NK-92 (cell line): ENCODE measurements around the gene CDC42BPG.
"Not testable (repeated sequence)": the region's sequence is repeated elsewhere in the genome, so short reads cannot be mapped to it uniquely, and the experiment has no call there.

Source experiments
- DNase-seq: peaks from one replicate; lab custom pipeline; 2025; ENCODE audit not compliant: unreplicated experiment; lab: John Stamatoyannopoulos, UW

The CDC42BPG gene

DNA sequence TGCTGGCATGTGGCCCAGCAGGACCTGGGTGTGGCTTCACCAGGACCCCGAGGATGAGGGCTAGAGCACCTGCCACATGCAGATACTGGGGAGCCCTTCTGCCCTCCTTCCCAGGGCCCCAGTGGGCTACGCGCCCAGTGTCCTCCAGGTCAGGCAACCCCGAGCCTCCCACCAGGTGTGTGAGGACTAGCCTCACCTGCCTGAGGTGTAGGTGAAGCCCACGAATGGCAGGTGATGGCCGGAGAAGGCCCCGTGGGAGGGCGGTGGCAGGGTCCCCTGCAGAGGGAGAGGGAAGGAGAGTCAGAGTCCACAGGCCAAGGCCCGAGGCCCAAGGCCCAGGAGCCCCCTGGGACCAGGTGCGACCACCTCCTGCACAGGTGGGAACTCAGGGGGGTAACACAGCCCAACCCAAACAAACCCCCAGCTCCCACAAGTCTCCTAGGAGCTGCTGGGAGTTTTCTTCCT lies 6.5 kb downstream of the CDC42BPG start:
- DNase-seq: no peak

DNA sequence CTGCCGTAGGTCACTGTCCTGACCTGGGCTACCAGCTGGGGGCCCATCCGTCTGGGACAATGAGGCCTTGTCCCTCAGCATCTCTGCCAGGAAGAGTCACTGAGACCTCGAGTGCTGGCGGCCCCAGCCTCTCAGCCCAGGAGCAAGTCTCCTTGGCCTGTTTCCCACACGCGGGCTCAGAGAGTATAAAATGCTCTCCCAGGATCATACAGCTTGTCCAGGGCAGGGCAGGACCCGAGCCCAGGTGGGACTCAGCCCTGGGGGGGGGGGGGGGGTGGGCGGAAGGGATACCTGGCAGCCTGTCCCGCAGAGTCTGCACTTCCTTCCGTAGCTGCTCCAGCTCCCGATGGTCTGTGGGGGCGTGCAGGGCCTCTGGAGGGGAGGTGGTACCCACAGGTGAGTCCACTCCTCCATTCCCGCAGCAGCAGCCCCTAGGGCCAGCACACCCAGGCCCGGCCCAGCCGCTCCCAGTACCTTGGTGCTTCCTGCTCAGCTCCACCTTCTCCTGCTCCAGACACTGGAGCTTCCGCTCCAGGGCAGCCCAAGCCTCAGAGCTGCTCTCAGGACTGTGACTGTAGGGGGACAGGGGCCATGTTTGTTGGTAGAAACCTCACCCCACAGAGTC lies 7.9 kb downstream of the CDC42BPG start:
- DNase-seq: no peak

DNA sequence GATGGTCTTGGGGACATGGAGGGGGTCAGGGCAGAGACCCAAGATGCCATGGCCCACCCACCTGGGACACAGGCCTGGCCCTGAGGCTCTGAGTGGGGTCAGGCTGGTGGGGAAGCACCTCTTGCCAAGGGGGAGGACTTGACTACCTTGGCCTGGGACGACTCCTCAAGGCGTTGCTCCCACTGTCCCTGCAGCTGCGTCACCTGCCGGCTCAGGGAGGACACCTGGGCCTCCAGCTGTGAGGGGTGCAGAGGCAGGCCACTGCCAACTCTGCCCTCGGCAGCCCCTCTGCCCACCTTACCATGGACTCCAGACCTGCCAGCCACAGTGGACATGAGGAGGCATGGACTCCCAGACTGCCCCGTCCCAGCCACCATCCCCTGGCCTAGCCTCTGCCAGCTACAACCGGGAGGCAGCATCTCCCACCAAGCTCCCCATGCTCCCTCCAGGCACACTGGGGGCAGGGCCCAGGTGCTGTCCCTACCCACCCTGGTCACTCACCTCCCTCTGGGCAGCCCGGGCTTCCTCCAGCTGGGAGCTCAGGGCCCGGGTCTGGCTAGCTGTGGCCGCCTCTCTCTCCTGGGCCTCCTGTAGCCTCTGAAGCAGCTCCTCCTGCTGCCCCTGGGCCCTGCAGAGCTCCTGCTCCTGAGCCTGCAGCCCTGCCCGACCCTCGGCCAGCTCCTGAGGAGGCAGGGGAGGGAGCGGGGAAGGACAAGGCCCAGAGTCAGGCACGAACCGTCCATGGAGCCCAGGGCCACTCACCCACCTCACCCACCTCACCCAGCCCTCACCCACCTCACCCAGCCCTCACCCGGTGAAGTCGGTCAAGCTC lies 8.6 kb downstream of the CDC42BPG start:
- no peak for DNase-seq

GRCh38 chr11:64834723-64835615 lies 9.5 kb downstream of the CDC42BPG start:
- DNase-seq: no peak

DNA sequence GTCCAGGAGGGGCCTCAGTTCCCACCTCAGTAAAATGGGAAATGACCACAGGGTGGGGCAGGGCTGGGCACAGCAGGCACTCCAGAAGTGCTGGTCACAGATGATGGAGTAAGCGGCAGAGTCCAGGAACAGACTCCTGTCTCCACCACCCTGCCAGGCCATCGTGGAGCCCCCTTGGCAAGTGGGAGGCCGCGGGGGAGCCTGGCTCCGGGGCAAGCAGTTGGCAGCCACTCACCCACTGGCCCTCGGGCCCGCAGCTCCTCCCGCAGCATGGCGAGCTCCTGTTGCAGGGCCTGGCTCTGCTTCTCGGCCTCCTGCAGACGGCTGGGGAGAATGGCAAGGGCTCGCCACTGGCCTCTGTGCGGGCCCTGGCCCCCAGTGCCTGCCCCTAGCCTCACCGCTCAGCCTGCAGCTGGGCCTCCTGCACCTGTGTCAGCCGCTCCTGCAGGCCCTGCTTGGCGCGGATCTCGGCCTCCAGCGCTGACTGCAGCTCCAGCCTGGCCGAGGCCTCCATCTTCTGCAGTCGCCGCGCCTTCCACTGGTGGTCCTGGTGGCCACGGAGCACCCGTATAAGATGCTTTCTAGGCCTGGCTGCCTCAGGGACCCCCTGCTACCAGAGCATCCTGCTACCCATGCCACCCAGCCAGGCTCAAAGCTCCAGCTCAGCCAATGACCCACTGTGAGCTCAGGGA lies 10.3 kb downstream of the CDC42BPG start:
- DNase-seq: no peak

- DNase-seq: no peak
Observed at GRCh38 chr11:64833509-64833908, 10.9 kb downstream of the CDC42BPG start.

DNA sequence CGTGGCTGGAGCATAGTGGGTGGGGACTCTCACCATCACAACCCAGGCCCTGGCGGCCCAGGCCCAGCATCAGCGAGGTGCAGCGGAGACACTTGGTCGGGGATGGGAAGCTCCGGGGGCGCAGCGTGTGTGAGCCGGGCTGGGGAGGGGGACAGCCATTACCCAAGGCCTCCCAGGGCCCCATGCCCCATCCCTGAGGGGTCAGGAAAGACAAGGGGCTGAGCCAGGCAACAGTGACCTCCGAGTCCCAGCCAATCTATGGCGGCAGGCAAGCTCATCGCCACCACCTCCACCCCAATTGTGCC lies 11.3 kb downstream of the CDC42BPG start:
- no peak for DNase-seq

- DNase-seq: no peak
Observed at GRCh38 chr11:64832467-64833197, 11.8 kb downstream of the CDC42BPG start.

GRCh38 chr11:64831411-64831891 lies 13.0 kb downstream of the CDC42BPG start:
- no peak for DNase-seq

GRCh38 chr11:64829536-64830251 lies 14.8 kb downstream of the CDC42BPG start:
- DNase-seq: no peak

- DNase-seq: no peak
Observed at GRCh38 chr11:64827451-64827839, 17.0 kb downstream of the CDC42BPG start.

- no peak for DNase-seq
Observed at GRCh38 chr11:64826578-64827450, 17.6 kb downstream of the CDC42BPG start.

GRCh38 chr11:64826062-64826461 lies 18.4 kb downstream of the CDC42BPG start:
- no peak for DNase-seq

DNA sequence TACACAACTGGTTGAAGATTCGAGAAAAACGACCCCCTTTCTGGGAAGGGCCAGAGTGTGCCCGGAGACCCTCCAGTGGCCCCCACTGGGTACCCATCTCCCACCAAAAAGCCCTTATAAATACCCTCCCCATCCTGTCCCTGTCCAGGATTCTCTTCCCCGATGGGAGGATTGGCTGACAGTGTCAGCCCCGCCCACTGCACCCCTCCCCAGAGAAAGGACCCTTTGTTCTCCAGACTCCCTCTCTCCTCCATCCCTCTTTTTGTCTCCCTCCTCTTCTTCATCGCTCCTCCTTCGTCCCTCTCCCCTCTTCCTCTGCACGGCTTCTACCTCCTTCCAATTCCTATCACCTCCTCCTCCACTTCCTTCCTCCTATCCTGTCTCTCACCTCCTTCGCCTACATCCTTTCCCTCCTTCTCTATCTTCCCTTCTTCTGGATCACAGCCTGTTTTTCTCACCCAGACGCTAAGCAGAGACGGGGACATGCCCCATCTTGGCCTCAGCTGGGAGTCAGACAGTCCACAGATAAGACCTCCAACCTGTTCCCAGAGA lies 20.8 kb downstream of the CDC42BPG start:
- no peak for DNase-seq

DNA sequence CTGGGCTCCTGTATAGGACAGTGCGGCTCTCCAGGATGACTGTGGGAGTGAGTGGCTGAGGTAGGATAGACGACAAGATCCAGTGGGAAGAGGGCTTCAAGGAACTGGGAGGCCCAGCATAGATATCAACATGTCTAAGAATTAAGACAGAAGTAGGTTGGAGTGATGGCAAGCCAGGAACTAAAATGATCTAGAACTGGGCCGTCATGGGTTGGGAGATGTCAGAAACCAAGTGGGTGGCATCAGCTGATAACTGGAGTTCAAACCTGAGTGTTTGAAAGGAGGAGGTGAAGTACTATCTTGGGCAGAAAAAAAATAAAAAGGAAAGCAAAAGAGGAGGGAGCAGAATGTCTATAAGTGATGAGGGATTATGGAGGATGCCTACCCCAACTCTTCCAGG lies 27.0 kb downstream of the CDC42BPG start:
- DNase-seq: no peak

- DNase-seq: not testable (repeated sequence)
Observed at GRCh38 chr11:64815433-64815832, 29.0 kb downstream of the CDC42BPG start.

GRCh38 chr11:64814712-64815187 lies 29.7 kb downstream of the CDC42BPG start:
- DNase-seq: no peak

DNA sequence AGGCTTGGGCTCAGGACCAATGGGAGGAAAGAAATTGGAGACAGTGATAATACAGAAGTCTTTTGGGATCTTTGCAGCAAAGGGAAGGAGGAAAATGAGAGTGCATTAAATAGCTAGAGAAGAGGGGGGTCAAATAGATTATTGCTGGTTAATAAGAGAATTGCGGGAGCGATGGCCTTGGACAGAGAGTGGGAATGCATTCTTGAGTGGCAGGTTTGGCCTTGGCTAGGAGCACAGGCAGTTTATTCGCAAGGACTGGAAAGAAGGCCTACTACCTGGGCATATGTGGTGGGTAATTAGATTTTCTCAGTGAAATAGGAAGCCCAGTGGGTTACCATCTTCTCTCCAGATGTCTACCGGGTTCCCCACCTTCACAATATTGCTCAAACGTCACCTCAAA lies 30.6 kb downstream of the CDC42BPG start:
- DNase-seq: no peak
